Activated naive CD4-positive, alpha-beta T cell treated with Interleukin-2 at 50 U/mL for 16 hours (primary cell): ENCODE data around the gene GOLPH3.

Source experiments
- DNase-seq: peaks from one replicate; pipeline ENCODE4 v3.0.0-alpha.2; 2020

Gene GOLPH3

DNA sequence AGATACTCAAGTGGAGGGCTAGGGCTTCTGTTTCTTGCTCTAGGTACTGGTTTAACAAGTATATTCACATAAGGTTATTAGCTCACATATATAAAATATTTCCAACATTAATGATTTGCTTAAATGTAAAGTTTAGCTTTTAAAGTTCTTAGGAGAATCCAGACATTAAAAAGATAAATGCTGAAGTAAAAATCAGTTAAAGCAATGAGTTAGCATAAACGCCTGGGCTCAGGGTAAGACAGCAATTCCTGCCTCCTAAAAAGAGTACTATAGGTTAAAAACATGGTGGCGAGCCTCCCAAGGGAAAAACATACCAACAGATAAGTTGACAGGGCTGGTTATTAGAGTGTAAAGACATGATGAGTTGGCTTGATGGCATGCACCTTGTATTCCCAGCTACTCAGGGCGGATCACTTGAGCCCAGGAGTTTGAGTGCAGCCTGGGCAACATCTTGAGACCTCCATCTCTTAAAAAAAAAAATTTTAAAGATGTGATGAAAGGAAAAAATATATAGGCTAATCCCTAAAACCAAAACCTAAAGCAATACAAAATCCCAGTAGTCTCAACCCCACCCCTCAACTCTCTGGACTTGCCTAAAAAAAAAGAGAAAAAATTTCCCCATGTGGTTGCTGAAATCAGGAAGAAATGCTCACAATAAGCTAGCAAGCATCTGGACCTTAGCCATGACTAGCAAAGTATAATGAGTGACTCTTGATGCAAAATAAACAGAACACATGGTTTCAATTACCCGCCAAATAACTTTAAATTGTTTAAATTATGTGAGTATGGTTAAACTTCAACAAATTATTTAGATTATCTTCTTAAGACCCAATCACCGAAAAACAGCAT, 3.6 kb downstream of the GOLPH3 start:
- DNase-seq = no peak

DNA sequence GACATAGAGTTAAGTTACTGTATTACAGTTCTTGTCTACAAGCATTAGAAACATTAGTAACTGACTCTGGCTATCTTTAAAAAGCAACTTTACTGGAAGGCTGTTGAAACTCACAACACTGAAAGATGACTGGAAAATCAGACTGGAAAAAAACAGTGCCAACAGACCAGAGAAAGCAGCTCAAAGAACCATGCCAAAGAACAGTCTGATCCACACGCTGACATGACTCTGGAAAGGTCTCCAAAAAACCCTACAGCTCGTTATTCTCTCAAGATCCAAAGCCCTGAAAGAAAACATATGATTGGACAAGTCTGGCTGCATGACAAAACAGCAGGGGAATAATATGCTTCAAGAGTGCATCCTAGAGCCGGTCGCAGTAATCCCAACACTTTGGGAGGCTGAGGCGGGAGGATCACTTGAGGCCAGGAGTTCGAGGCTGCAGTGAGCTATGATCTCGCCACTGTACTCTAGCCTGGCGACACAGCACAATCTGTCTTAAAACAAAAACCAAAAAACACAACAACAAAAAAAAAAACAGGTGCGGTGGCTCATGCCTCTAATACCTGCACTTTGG, 5.6 kb downstream of the GOLPH3 start:
- no peak for DNase-seq

DNA sequence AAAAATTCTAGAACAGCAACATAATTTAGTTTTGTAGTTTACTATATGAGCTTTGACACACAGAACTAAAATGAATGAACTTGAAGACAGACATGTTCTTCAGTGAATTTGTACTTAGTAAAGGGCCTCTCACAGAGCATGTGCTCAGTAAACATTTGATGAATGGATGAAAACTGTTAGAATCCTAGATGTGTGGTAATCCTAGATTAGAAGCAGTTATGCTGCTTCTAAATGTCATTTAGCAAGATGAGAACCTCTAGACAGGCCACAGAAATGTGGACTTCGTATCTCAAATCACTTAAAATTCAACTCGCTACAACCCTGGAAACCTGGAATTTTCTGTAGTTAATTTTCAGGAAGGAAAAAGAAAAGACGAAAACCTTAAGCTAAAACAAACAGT, 8.5 kb downstream of the GOLPH3 start:
- DNase-seq = no peak

DNA sequence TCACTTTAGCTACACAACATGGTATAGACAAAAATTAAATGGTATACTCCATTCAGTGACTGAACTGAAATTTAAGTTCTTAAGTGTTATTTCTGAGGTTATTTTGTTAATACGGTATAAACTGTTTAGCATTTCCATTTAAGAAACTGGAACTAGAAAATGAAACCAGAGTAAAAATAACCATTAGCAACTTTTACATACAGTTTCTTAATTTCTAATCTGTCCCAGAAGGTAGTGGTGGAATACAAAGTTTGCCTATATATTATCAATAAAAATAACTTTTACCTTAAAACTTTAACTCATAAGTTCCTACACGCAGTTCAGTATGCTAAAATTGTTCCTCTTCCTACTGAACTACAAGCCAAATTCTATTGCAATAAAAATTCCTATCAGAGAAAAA, 10.3 kb downstream of the GOLPH3 start:
- DNase-seq = no peak

DNA sequence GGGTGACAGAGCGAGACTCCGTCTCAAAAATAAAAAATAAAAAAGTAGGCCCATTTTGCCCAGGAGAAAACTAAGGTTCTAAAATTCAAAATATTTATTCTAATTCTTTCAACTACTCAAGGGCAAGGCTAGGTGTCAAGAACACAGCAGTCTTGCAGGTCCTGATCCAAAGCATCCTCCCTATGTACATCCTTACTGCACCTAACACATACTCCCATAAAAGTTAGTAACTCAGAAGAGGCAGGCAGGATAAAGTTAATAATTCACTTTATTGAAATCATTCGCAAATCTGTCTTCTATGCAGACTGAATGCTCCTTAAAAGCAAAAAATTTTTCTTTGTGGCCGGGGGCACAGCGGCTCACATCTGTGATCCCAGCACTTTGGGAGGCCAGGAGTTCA, 11.1 kb downstream of the GOLPH3 start:
- DNase-seq = no peak

DNA sequence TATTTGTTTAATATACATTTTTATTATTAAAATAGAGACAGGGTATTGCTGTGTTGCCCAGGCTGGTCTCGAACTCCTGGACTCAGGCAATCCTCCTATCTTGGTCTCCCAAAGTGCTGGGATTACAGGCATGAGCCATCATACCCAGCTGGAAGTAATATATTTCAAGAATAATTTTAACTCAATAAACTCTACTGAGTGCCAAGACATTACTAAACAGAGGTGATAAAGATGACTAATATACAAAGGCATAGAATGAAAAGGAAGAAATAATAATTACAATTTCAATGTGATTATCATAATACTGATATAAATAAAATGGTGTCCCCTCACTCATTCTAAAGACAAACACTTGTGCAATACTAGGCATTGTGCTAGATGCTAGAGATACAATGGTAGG, 13.9 kb downstream of the GOLPH3 start:
- DNase-seq = no peak

DNA sequence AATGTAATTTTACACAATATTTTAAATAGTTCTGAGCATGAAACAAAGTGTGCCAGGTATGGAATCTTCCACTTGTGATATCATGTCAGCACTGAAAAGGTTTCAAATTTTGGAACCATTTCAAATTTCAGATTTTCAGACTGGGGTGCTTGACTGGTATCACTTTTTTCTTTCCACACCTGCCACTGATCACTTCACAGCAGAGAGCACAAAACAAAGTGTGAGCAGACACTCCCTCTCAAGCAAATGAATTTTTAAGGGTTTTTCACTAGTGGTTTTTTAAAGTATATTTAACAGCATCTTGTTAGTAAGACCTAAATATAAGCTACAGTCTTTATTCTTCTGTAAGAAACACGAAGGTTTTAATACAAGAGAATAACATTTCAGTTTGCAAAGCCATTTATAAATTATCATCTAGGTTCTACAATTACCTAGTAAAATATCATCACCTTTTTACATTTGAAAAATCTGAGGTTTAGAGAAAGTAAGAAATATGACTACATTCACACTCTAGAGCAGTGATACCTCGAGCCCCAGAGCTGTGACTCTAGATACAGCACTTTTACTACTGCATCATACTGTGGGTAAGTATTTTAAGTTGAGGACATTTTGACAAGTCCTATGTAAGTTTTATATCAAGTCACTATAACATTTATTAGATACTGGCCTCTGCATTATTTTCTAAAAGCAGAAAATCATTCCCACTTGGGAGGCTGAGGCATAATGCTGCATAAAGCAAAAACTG, 14.6 kb downstream of the GOLPH3 start:
- DNase-seq = no peak

DNA sequence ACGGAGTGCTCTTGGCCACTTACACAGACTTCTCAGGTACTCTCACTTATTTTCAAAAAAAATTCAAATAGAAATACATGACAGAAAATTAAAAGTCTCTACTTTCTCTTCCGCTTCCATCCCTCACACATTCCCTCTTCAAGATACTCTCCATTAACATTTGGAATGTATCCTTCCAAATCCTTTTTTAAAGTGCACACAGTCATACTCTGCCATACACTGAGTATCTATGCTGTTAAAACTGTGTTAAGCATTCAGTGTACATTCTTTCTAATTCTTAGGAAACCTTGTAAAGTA, 15.5 kb downstream of the GOLPH3 start:
- no peak for DNase-seq

DNA sequence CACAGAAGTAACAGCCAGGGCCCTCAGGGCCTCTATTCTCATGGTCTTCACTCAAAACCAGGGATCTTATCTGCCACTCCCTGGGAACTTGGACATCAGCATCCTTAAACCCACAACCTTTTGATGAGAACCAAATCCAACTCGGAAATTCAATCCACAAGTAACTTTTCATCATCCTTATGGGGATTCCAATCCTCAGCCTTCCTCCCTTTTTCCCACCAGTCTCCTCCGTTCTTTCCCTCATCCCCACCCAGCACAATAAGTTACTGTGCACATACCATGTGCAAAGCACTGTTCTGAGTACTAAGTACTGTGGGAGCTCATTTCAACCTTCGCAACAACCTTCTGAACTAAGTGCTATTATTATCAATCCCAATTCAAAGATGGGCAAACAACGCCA, 17.0 kb downstream of the GOLPH3 start:
- no peak for DNase-seq

DNA sequence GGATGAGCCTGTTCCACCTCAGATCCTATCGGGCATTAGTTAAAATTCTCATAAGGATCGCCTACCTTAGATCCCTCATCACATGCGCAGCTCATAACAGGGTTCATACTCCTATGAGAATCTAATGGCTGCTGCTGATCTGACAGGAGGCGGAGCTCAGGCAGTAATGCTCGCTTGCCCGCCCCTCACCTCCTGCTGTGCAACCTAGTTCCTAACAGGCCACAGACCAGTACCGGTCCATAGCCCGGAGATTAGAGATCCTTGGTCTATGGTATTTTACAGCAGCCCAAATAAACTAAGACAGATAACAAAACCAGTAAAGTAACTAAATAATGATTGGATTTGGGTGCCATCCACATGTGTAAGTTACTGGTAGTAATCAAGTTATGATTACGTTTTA, 17.5 kb downstream of the GOLPH3 start:
- no peak for DNase-seq

DNA sequence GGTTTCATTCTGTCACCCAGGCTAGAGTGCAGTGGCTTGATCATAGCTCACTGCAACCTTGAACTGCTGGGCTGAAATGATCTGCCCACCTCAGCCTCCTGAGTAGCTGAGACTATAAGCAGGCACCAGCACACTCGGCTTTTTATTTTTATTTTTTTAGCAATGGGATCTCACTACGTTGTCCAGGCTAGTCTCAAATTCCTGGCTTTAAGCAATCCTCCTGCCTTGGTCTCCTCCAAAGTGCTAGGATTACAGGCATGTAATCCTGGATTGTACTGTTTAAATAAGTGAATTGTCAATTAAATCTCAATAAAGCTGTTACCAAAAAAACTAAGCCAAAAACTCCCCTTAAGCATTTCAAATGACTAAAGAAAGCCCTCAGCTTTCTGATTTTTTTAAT, 18.9 kb downstream of the GOLPH3 start:
- DNase-seq = no peak

DNA sequence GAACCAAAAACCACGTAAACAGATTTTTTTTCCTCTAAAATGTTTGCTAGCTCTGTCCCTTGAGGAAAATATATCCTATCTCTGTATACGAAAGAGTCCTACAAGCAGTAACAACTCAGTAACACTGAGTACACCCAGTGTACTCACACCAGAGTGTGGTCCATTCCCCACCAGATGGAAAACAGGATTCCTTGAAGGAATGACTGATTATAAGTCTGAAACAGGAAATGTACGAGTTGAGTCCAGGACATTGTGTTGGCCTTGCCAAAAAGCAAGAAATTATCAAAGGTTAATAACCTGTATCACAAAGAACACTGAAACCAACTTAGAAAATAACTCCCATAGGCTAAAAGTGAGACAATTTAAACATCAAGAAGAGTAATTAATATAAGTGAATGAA, 20.4 kb downstream of the GOLPH3 start:
- DNase-seq = no peak

DNA sequence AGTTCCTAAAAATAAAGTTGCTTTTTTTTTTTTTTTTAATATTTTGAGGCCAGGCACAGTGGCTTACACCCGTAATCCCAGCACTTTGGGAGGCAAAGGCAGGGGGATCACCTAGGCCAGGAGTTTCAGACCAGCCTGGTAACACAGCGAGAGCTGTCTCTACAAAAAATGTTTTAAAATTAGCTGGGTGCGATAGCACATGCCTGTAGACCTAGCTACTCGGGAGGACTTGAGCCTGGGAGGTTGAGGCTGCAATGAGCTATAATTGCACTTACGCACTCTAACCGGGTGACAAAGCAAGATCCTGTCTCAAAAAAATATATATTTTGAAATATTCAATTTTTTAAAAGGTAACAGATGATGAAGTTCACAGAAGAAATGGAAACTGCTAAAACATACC, 22.9 kb downstream of the GOLPH3 start:
- no peak for DNase-seq

DNA sequence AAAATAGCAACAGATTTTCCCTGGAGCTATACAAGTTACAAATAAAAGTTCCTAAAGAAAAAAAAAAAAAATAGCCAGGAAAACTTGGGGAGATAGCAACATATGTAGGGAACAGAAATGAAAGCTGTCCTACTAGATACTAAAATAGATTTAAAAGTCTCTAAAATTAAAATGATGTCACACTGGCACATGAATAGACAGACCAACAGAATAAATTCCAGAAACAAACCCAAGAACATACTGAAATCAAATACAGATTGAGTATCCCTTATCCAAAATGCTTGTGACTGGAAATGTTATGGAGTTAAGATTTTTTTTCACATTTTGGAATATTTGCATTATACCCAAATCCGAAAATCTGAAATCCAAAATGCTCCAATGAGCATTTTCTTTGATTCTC, 23.8 kb downstream of the GOLPH3 start:
- DNase-seq = no peak

DNA sequence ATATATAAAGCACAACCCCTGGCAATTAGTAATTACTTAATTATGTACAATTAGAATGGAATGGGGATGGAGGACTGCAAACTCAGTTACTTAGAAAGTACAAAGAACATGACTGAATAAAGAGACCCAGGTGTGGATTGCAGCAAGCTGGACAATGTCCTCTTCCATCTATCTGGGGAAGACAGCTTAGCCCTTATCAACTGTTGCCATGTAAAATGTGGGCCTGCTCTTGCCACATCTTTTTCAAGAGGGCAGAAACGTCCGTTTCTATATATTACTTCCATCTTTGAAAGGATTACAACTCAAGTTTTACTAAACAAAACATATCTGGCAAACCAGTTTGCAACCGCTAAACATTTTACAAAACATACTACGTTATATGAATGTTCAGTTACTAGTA, 26.2 kb downstream of the GOLPH3 start:
- DNase-seq = no peak

DNA sequence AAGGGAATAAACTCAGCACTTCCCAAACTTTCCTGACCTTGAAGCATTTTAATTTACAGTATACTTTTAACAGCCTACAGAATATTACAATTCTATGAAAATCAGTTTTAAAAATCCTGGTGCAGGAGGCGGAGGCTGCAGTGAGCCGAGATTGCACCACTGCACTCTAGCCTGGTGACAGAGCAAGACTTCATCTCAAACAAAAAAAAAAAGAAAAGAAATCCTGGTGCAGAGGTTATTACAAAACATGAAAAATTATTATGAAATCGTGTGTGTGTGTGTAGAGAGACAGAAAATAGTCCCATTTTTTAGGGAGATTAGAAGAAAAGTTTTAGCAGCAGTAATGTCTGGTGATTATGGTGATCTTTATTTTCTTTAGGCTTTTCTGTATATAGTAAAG, 26.9 kb downstream of the GOLPH3 start:
- DNase-seq = no peak

DNA sequence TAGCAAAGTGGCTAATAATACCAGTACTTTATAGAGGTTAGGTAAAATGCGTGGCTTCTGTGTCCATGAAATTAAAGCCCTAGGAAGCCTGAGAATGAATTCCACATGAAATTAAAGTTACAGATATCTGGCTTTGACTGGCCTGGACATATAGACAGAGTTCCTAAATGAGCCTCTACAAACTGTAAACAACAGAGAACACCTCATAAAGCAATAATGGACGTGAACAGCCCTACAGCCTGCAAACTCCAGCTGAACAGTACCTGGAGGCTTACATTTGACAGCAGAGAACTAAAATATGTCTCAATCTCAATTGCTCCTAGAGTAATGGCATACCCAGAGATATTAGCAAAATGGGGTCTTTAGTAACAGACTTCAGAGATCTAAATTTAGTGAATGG, 28.7 kb downstream of the GOLPH3 start:
- no peak for DNase-seq

DNA sequence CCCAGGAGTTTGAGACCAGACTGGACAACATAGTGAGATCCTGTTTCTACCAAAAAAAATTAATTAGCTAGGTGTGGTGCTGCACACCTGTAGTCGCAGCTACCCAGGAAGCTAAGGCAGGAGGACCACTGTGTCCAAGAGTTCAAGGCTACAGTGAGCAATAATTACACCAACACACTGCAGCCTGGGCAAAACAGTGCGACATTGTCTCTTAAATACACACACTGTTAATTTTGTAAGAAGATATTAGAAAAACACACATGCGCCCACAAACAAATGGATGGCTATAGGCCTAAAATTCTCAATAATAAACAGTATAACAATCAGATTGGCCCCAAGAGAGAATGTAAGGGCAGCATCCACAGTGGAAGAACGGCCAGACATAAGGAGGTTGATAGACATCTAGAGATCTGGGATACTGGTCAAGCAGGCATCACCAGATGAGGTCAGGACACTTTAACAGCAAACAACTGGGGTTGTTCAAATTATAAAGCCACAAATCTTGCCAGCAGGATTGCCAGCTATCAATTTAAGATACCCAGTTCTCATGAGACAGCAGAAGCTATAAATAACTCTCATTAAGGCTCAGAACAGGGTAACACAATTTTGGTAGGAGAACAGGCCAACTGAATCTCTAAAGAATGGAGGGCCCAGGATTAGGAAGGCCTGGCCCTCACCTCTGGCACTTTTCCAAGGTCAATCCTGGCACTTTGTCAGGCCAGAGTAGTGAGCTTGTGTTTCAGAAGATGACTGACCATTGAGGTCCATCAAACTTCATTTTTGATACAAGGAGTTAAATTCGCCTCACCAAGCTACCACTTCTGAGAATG, 29.5 kb downstream of the GOLPH3 start:
- DNase-seq = no peak

DNA sequence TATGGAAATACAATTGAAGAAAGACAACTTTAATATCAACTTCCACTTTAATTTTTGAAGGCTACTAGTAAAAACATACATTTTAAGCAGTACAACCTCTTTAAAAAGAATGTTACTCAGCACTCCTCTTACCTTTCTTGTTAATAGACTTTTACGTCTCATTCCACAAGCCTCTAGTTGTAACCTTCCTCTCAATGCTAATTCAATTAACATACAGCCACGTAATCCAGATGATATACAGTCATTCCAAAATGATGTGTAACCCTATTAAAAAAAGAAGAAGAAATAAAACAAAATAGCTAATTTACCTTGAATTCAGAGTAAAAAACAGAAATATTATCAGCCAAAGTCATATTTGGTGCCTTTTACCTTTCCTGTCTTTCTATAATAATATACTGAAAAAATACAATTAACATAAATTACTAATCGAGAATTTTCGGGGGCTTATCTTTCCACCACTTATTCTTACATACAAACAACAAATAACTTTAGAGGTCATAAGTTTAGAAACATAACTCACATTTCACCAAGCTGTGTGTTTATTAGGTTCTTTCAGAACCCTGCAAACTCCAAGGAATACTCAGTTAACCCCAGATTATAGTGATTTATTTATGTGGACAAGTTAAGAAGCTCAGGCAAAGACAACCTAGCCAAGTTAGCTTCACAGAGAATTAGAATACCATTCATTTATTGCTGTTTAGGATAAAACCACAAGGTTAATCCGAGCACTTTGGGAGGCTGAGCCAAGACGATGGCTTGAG, 30.3 kb downstream of the GOLPH3 start:
- DNase-seq = no peak

DNA sequence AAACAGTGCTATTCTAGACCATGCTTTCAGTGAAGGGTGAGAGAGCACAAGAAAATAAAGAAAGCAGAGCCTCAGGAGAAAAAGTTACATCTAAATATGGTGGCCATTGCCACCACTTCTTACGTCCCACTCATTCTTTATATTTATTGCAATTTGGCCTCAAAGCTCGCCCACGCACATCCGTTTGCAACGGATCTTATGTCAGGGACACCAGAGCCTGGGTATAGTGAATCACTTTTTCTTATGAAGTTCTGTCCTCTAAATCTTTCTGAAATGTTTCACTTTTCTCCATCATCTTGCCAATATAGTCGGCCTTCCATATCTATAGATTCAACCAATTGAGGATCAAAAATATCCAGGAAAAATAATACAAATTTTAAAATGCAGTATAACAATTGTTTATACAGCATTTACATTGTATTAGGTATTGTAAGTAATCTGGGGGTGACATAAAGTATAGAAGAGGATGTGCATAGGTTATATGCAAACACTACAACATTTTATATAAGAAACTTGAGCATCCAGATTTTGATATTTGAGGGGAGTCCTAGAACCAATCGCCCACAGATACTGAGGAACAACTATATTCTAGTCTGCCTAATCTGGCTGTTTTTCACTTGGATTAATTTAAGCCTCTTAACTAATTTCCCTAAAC, 35.2 kb downstream of the GOLPH3 start:
- DNase-seq = peak; percentile 83

DNA sequence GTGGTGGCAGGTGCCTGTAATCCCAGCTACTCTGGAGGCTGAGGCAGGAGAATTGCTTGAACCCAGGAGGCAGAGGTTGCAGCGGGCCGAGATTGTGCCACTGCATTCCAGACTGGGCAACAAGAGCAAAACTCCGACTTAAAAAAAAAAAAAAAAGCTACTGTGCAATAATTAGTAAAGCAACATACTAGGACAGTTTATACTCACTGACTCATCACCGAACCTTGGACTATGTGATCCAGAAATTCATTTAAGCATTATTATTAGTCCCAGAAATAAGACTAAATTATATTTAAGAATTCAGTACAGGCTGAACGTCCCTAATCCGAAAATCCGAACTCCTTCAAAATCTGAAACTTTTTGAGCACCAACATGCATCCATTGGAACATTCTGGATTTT, 37.8 kb downstream of the GOLPH3 start:
- DNase-seq = no peak

DNA sequence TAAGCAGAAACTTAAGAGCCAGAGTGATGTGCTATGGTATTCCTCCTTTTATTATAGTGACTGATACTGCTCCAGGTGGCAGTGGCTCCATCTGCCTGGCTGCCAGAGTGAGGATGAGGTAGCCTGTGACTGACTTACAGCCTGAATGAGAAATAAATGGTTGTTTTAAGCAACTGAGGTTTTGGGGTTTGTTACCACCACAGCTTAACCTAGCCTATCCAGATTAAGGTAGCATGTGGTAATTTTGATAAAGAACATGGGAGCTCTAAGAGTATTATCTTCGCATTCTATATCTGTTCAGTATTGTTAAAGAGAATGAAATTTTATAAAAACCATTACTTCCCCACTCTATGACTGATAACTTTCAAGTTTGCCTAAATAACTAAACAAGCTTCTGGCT, 39.0 kb downstream of the GOLPH3 start:
- no peak for DNase-seq
